GM10266 (cell line): ENCODE results near the gene GOLM1.

ENCODE experiments used
- DNase-seq: peaks from one replicate; pipeline ENCODE4 v3.0.0; 2012; ENCODE audit errors: extremely low spot score
- CTCF ChIP-seq: IDR thresholded peaks from 2 replicates; pipeline ENCODE4 v1.5.1; 2012; ENCODE audit warnings: mild to moderate bottlenecking, low read depth; ENCODE audit not compliant: control insufficient read depth, insufficient read depth; ENCODE audit errors: missing control alignments

GOLM1 gene

GRCh38 chr9:86079865-86080469 lies 19.4 kb downstream of the GOLM1 start:
- TF ChIP-seq CTCF = no peak
- DNase-seq = no peak

- no peak for DNase-seq
- TF ChIP-seq CTCF = no peak
Observed at GRCh38 chr9:86079421-86079831, 19.9 kb downstream of the GOLM1 start.

GRCh38 chr9:86078731-86079130 lies 20.6 kb downstream of the GOLM1 start:
- no peak for DNase-seq
- no peak for TF ChIP-seq CTCF

- TF ChIP-seq CTCF = no peak
- no peak for DNase-seq
Observed at GRCh38 chr9:86077276-86077675, 22.1 kb downstream of the GOLM1 start.

- no peak for DNase-seq
- no peak for TF ChIP-seq CTCF
Observed at GRCh38 chr9:86075132-86076109, 23.9 kb downstream of the GOLM1 start.

- no peak for DNase-seq
- no peak for TF ChIP-seq CTCF
Observed at GRCh38 chr9:86073839-86074238, 25.5 kb downstream of the GOLM1 start.

GRCh38 chr9:86072394-86072877 lies 26.9 kb downstream of the GOLM1 start:
- TF ChIP-seq CTCF = no peak
- no peak for DNase-seq
